ENCODE results near the gene TMEM47.

DNA sequence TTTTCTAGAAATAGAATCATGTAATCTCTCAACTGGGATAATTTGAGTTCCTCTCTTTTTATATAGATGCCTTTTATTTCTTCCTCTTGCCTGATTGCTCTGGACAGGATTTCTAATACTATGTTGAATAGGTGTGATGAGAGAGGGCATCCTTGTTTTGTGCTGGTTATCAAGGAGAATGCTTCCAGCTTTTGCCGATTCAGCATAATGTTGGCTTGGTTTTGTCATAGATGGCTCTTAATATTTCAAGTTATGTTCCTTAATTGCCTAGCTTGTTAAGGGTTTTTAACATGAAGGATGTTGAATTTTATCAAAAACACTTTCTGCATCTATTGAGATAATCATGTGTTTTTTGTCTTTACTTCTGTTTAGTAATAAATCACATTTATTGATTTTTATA lies 58.7 kb downstream of the TMEM47 start:
- TF ChIP-seq, protein P1, sequence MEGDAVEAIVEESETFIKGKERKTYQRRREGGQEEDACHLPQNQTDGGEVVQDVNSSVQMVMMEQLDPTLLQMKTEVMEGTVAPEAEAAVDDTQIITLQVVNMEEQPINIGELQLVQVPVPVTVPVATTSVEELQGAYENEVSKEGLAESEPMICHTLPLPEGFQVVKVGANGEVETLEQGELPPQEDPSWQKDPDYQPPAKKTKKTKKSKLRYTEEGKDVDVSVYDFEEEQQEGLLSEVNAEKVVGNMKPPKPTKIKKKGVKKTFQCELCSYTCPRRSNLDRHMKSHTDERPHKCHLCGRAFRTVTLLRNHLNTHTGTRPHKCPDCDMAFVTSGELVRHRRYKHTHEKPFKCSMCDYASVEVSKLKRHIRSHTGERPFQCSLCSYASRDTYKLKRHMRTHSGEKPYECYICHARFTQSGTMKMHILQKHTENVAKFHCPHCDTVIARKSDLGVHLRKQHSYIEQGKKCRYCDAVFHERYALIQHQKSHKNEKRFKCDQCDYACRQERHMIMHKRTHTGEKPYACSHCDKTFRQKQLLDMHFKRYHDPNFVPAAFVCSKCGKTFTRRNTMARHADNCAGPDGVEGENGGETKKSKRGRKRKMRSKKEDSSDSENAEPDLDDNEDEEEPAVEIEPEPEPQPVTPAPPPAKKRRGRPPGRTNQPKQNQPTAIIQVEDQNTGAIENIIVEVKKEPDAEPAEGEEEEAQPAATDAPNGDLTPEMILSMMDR (IDR thresholded peaks at IDR 0.05): no peak
- TF ChIP-seq POLR2AphosphoS5 (IDR thresholded peaks at IDR 0.05): no peak
- TF ChIP-seq EP300 (IDR thresholded peaks at IDR 0.05): no peak
- no peak for TF ChIP-seq POLR2A (IDR thresholded peaks at IDR 0.05)

All from upper lobe of left lung (tissue), 4 donors.